Stomach (tissue), 9 donors: Measurements from ENCODE around the gene TNNI3K. TPM values are rescaled to one million over a fixed set of nuclear protein-coding genes. Genes with fewer than 3 reads are reported as not detected.

Source experiments
- DNase-seq, 2 donors: peaks; one replicate each; pipeline versions ENCODE4 v3.0.0 to v3.0.0-alpha.2; 2013 to 2019
- H3K27ac ChIP-seq, 5 donors: fragments of 200-600 bp in 4 of 5; sonication (generic) in 4 of 5; one replicate each; pipeline ENCODE4 v1.5.1; 2013 to 2019; ENCODE audit warnings: mild to moderate bottlenecking in 1 of 5, moderate library complexity in 1 of 5
- H3K27me3 ChIP-seq, 3 donors: fragments of 200-600 bp; sonication (generic); one replicate each; pipeline ENCODE4 v1.5.1; 2017 to 2019; ENCODE audit warnings: mixed run types in 1 of 3
- H3K36me3 ChIP-seq, 4 donors: fragments of 200-600 bp; sonication (generic); 1 replicate in 3 of 4; 2 replicates in 1 of 4; pipeline ENCODE4 v1.5.1; 2016 to 2019
- H3K4me1 ChIP-seq, 4 donors: fragments of 200-600 bp; sonication (generic); one replicate each; pipeline ENCODE4 v1.5.1; 2016 to 2019
- H3K4me3 ChIP-seq, 4 donors: fragments of 200-600 bp; sonication (generic) in 3 of 4; one replicate each; pipeline ENCODE4 v1.5.1; 2016 to 2019; ENCODE audit warnings: mild to moderate bottlenecking in 1 of 4
- H3K9me3 ChIP-seq, 4 donors: fragments of 200-600 bp; sonication (generic); one replicate each; pipeline ENCODE4 v1.5.1; 2016 to 2019
- CTCF ChIP-seq, 7 experiments: fragments of 450-650 bp in 4 of 7; fragments of 200-600 bp in 3 of 7; sonication (generic) in 3 of 7; IDR thresholded peaks; one replicate each; pipeline ENCODE4 v1.5.1; 2016 to 2019; ENCODE audit warnings: antibody characterized with exemption in 7 of 7, control low read depth in 2 of 7, mild to moderate bottlenecking in 1 of 7
- EP300 ChIP-seq: sonication (generic); formaldehyde crosslinking; IDR thresholded peaks from one replicate; pipeline ENCODE4 v1.6.1; 2017; ENCODE audit warnings: antibody characterized with exemption
- POLR2A ChIP-seq, 4 donors: fragments of 450-650 bp; IDR thresholded peaks; one replicate each; pipeline ENCODE4 v1.6.1; 2016; ENCODE audit warnings: antibody characterized with exemption in 4 of 4, control low read depth in 2 of 4, mild to moderate bottlenecking in 1 of 4, moderate library complexity in 1 of 4
- POLR2AphosphoS5 ChIP-seq, 3 donors: sonication (generic); formaldehyde crosslinking; IDR thresholded peaks; one replicate each; pipeline ENCODE4 v1.6.1; 2016; ENCODE audit warnings: antibody characterized with exemption in 3 of 3
- WGBS, 5 donors: extraction: QIAGEN DNeasy Blood & Tissue Kit in 3 of 5; methylation state at CpG; one replicate each; pipeline versions ENCODE4 v1.1.5 to v1.1.7; 2013 to 2018; 5-methylcytosine and 5-hydroxymethylcytosine counted together
- intact Hi-C: fragments of 100-400 bp; cut with DNase I; formaldehyde crosslinking; loops from one replicate; pipeline ENCODE4 v1.15.1; 2023; ENCODE audit warnings: low total_unique reads
- polyA plus RNA-seq, 3 donors: library from polyadenylated mRNA; stranded (reverse); fragments of 200-250 nt; gene quantifications; one replicate each; pipeline ENCODE4 v1.2.3, GENCODE V29; 2013
- total RNA-seq, 5 donors: library from RNA; depleted of rRNA; stranded (reverse); fragments of >200 nt; gene quantifications; one replicate each; pipeline versions ENCODE4 v1.1.0 to v1.2.3, GENCODE V29; 2014 to 2016
- donor health status: healthy with polysubstance abuse.
- donor health status: Bipolar disorder and iron deficiency.
- donor health status: healthy.

TNNI3K gene
- total and polyA plus RNA-seq, 8 donors = 0.25 to 7.0 (median 1.7) TPM; not detected in 4

- peaks cover 0 to 36% (median 16%) of the 10 kb centered on the region in 4 donors for H3K9me3 ChIP-seq
- H3K4me1 ChIP-seq = no peaks in the 10 kb centered on the region
- no peak overlapping the region for H3K4me3 ChIP-seq
- WGBS, 5 donors = 87 to 94% (median 90%) methylated on average over 5 of the region's 5 CpGs
- TF ChIP-seq POLR2A (IDR thresholded peaks at IDR 0.05) (no peak), POLR2AphosphoS5 (IDR thresholded peaks at IDR 0.05) (no peak), CTCF (IDR thresholded peaks at IDR 0.05) (no peak), EP300 (no peak)
- peak in 1 of 2 donors; percentile 23 for DNase-seq
- no peak overlapping the region for H3K27ac ChIP-seq
- H3K27me3 ChIP-seq = no peaks in the 10 kb centered on the region
- intact Hi-C loops = loop anchor here (10.0 kb wide), 1 partner anchor 48 kb away; no protein-coding TSS in a partner anchor
- H3K36me3 ChIP-seq = no peaks in the 10 kb centered on the region
These were observed 12.5 kb upstream of the TNNI3K start for GRCh38 chr1:74222701-74223100.

GRCh38 chr1:74223453-74223852 is 11.7 kb upstream of the TNNI3K start:
- WGBS, 5 donors = 63 to 81% (median 74%) methylated on average over 3 of the region's 3 CpGs
- intact Hi-C loops = loop anchor here (10.0 kb wide), 1 partner anchor 49 kb away; no protein-coding TSS in a partner anchor
- H3K36me3 ChIP-seq = no peaks in the 10 kb centered on the region
- no peaks in the 10 kb centered on the region for H3K27me3 ChIP-seq
- H3K4me3 ChIP-seq = no peak overlapping the region
- TF ChIP-seq POLR2A (IDR thresholded peaks at IDR 0.05) (no peak), CTCF (IDR thresholded peaks at IDR 0.05) (no peak)
- H3K27ac ChIP-seq = no peak overlapping the region
- peaks cover 0 to 42% (median 19%) of the 10 kb centered on the region in 4 donors for H3K9me3 ChIP-seq
- DNase-seq = no peak
- no peaks in the 10 kb centered on the region for H3K4me1 ChIP-seq

- H3K27ac ChIP-seq = no peak overlapping the region
- H3K36me3 ChIP-seq = no peaks in the 10 kb centered on the region
- no peak overlapping the region for H3K4me3 ChIP-seq
- intact Hi-C loops = no loop called here
- no peak for DNase-seq
- no peak for TF ChIP-seq POLR2A (IDR thresholded peaks at IDR 0.05)
- no peak for TF ChIP-seq EP300
- no peak for TF ChIP-seq POLR2AphosphoS5 (IDR thresholded peaks at IDR 0.05)
- TF ChIP-seq CTCF (IDR thresholded peaks at IDR 0.05) = no peak
- H3K27me3 ChIP-seq = no peaks in the 10 kb centered on the region
- WGBS, 5 donors = 88 to 96% (median 95%) methylated on average over 3 of the region's 3 CpGs
- no peaks in the 10 kb centered on the region for H3K9me3 ChIP-seq
- no peaks in the 10 kb centered on the region for H3K4me1 ChIP-seq
These were observed 1.3 kb downstream of the TNNI3K start for GRCh38 chr1:74236440-74236839.

GRCh38 chr1:74237035-74237434 is 1.8 kb downstream of the TNNI3K start:
- 71 to 90% (median 79%) methylated on average over 1 of the region's 1 CpG for WGBS, 5 donors
- H3K4me1 ChIP-seq = no peaks in the 10 kb centered on the region
- H3K27me3 ChIP-seq = no peaks in the 10 kb centered on the region
- no peak overlapping the region for H3K27ac ChIP-seq
- no peak overlapping the region for H3K4me3 ChIP-seq
- DNase-seq = no peak
- TF ChIP-seq POLR2A (IDR thresholded peaks at IDR 0.05) (no peak), CTCF (IDR thresholded peaks at IDR 0.05) (no peak), POLR2AphosphoS5 (IDR thresholded peaks at IDR 0.05) (no peak), EP300 (no peak)
- H3K36me3 ChIP-seq = no peaks in the 10 kb centered on the region
- intact Hi-C loops = no loop called here
- H3K9me3 ChIP-seq = no peaks in the 10 kb centered on the region
